ENCODE data around the gene PBX2. TPM values are rescaled to one million over a fixed set of nuclear protein-coding genes. Genes with fewer than 3 reads are reported as not detected.

PBX2 gene
- total RNA-seq, 1 donor from 2014 or later, result 96.6 TPM

- no peak for DNase-seq
These were observed 19.7 kb downstream of the PBX2 start for GRCh38 chr6:32170294-32170693.

- DNase-seq, result no peak
These were observed 21.0 kb downstream of the PBX2 start for GRCh38 chr6:32168807-32169591.

- DNase-seq, result no peak
These were observed 21.7 kb downstream of the PBX2 start for GRCh38 chr6:32168350-32168749.

- no peak for DNase-seq
These were observed 22.2 kb downstream of the PBX2 start for GRCh38 chr6:32167761-32168262.

GRCh38 chr6:32167154-32167760 is 22.7 kb downstream of the PBX2 start:
- DNase-seq, result peak; percentile 18

GRCh38 chr6:32166411-32167061 is 23.5 kb downstream of the PBX2 start:
- DNase-seq, result no peak

GRCh38 chr6:32164295-32164694 is 25.7 kb downstream of the PBX2 start, which contains the start of gene EGFL8:
Gene EGFL8 (plus strand): TSS chr6:32164595. CDS start chr6:32166166, 1,571 bp downstream.
- no peak for DNase-seq

GRCh38 chr6:32163559-32164258 is 26.3 kb downstream of the PBX2 start:
- peak; percentile 28 for DNase-seq

- DNase-seq, result no peak
These were observed 31.9 kb downstream of the PBX2 start for GRCh38 chr6:32158052-32158451.

GRCh38 chr6:32156891-32157290 is 33.1 kb downstream of the PBX2 start:
- DNase-seq, result no peak

- peak; percentile 90 for DNase-seq
These were observed 35.4 kb downstream of the PBX2 start for GRCh38 chr6:32154514-32155161.

GRCh38 chr6:32153564-32154513 is 36.2 kb downstream of the PBX2 start, which contains the start of gene PPT2:
Gene PPT2 (plus strand): TSS chr6:32154141. CDS start chr6:32154595, 454 bp downstream.
- DNase-seq, result peak; percentile 98

- DNase-seq, result peak; percentile 52
These were observed 37.0 kb downstream of the PBX2 start for GRCh38 chr6:32152769-32153563.

GRCh38 chr6:32151863-32152768 is 37.9 kb downstream of the PBX2 start, which contains the start of gene PRRT1:
Gene PRRT1 (minus strand): TSS chr6:32151939. CDS start chr6:32151827, 112 bp downstream.
- peak; percentile 41 for DNase-seq

- DNase-seq, result no peak
These were observed 38.7 kb downstream of the PBX2 start for GRCh38 chr6:32151181-32151862.

GRCh38 chr6:32149932-32150870 is 39.8 kb downstream of the PBX2 start:
- DNase-seq, result no peak

Measured in tongue (tissue), 2 donors.